SKM-1 (cell line): ENCODE data around the gene GH1.
A peak's percentile ranks its signal among the peaks of the same experiment; 100 is the strongest.
"Not testable (repeated sequence)": the region's sequence is repeated elsewhere in the genome, so short reads cannot be mapped to it uniquely, and the experiment has no call there.

Experiments used
- DNase-seq: peaks from one replicate; lab custom pipeline; 2025; ENCODE audit not compliant: unreplicated experiment; lab: John Stamatoyannopoulos, UW

GH1 gene

GRCh38 chr17:63918789-63919305 lies at the start of gene GH1:
Gene GH1, minus strand, starts transcription at chr17:63918839. Its CDS starts 63 bp downstream, at chr17:63918776.
- DNase-seq, result not testable (repeated sequence)

GRCh38 chr17:63967953-63968352 lies 49.3 kb upstream of the GH1 start:
- no peak for DNase-seq

- DNase-seq, result no peak
Measured at GRCh38 chr17:63966646-63967264, 48.1 kb upstream of the GH1 start.

- DNase-seq, result no peak
Measured at GRCh38 chr17:63963123-63963522, 44.5 kb upstream of the GH1 start.

GRCh38 chr17:63962298-63962744 lies 43.7 kb upstream of the GH1 start:
- no peak for DNase-seq

GRCh38 chr17:63961355-63962212 lies 42.9 kb upstream of the GH1 start:
- peak; percentile 82 for DNase-seq

- no peak for DNase-seq
Measured at GRCh38 chr17:63960430-63960829, 41.8 kb upstream of the GH1 start.

GRCh38 chr17:63960006-63960405 lies 41.4 kb upstream of the GH1 start:
- DNase-seq, result no peak

GRCh38 chr17:63956296-63956920 lies 37.8 kb upstream of the GH1 start:
- DNase-seq, result no peak

GRCh38 chr17:63955791-63956190 lies 37.2 kb upstream of the GH1 start:
- no peak for DNase-seq

- no peak for DNase-seq
Measured at GRCh38 chr17:63955232-63955631, 36.6 kb upstream of the GH1 start.

GRCh38 chr17:63954402-63955063 lies 35.9 kb upstream of the GH1 start:
- DNase-seq, result no peak

- no peak for DNase-seq
Measured at GRCh38 chr17:63950940-63951907, 32.6 kb upstream of the GH1 start.

- no peak for DNase-seq
Measured at GRCh38 chr17:63949576-63950250, 31.1 kb upstream of the GH1 start.

GRCh38 chr17:63948521-63948920 lies 29.9 kb upstream of the GH1 start:
- no peak for DNase-seq

GRCh38 chr17:63947711-63948330 lies 29.2 kb upstream of the GH1 start:
- no peak for DNase-seq

- DNase-seq, result peak; percentile 46
Measured at GRCh38 chr17:63946440-63947363, 28.1 kb upstream of the GH1 start.
